Measurements from ENCODE around the gene E2F3.

- TF ChIP-seq POLR2A (IDR thresholded peaks at IDR 0.05; ENCODE audit: low read length), result no peak
- no peak for TF ChIP-seq GATA1 (IDR thresholded peaks at IDR 0.05; ENCODE audit: low read depth, low read length)
Observed at GRCh38 chr6:20436719-20437118, 35.0 kb downstream of the E2F3 start.

Data from erythroblast (primary cell).